Left kidney (tissue), 2 donors: ENCODE data around the gene FXYD7. TPM values are rescaled to one million over a fixed set of nuclear protein-coding genes. Genes with fewer than 3 reads are reported as not detected.

Experiments used
- DNase-seq: peaks from one replicate; pipeline ENCODE4 v3.0.0-alpha.2; 2013
- polyA plus RNA-seq: library from polyadenylated mRNA; unstranded; fragments of 120-200 nt; gene quantifications from one replicate; pipeline ENCODE4 v1.2.1, GENCODE V29; 2013; ENCODE audit not compliant: insufficient read length

The FXYD7 gene
- polyA plus RNA-seq, 1 donor, result 0.58 TPM

DNA sequence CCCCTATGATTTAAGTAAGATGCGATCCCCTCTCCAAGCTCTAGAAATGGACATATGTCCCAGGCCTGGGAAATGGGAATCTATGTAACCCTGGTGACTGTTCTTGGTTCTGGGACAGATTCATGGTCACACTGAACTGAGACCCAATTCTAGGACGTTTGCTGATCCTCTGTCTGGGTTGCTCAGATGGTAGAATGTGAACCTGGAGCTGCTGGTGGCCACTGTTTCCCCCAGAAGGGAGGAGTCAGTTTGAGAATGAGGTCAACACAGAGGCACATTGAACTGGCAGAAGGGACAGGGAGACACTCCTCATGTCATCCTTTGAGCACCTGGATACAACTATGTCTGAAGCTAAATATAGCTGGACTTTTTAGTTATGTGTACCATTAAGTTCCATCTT lies 56.4 kb downstream of the FXYD7 start:
- no peak for DNase-seq

GRCh38 chr19:35202722-35203688 lies 60.0 kb downstream of the FXYD7 start:
- no peak for DNase-seq

Other genes with a start within 250 kb of the FXYD7 start
- 9.6 TPM for gene ZNF30, start 216.4 kb upstream of the FXYD7 start, polyA plus RNA-seq
- 6.3 TPM for gene ZNF792, start 179.0 kb upstream of the FXYD7 start, polyA plus RNA-seq
- gene GRAMD1A, start 142.9 kb upstream of the FXYD7 start, polyA plus RNA-seq, result 62.1 TPM
- 0.96 TPM for gene SCN1B, start 112.8 kb upstream of the FXYD7 start, polyA plus RNA-seq
- 89.0 TPM for gene HPN, start 101.5 kb upstream of the FXYD7 start, polyA plus RNA-seq
- 18.6 TPM for gene FXYD3, start 27.4 kb upstream of the FXYD7 start, polyA plus RNA-seq
- gene LGI4, start 8.2 kb upstream of the FXYD7 start, polyA plus RNA-seq, result 2.3 TPM
- 18.6 TPM for gene FXYD1, start 4.4 kb upstream of the FXYD7 start, polyA plus RNA-seq
- 15.0 TPM for gene FXYD5, start 11.5 kb downstream of the FXYD7 start, polyA plus RNA-seq
- gene FAM187B, start 85.5 kb downstream of the FXYD7 start, polyA plus RNA-seq, result not detected
- gene LSR, start 105.7 kb downstream of the FXYD7 start, polyA plus RNA-seq, result 46.0 TPM
- 174 TPM for gene USF2, start 125.7 kb downstream of the FXYD7 start, polyA plus RNA-seq
- gene HAMP, start 139.3 kb downstream of the FXYD7 start, polyA plus RNA-seq, result 0.53 TPM
- 3.5 TPM for gene MAG, start 148.9 kb downstream of the FXYD7 start, polyA plus RNA-seq
- gene CD22, start 185.9 kb downstream of the FXYD7 start, polyA plus RNA-seq, result 15.9 TPM
- gene FFAR1, start 204.6 kb downstream of the FXYD7 start, polyA plus RNA-seq, result 0.33 TPM
- 0.15 TPM for gene FFAR3, start 215.2 kb downstream of the FXYD7 start, polyA plus RNA-seq
- not detected for gene GPR42, start 227.8 kb downstream of the FXYD7 start, polyA plus RNA-seq